ENCODE measurements around the gene RAX2.
"Not testable (repeated sequence)": the region's sequence is repeated elsewhere in the genome, so short reads cannot be mapped to it uniquely, and the experiment has no call there.

RAX2 gene

DNA sequence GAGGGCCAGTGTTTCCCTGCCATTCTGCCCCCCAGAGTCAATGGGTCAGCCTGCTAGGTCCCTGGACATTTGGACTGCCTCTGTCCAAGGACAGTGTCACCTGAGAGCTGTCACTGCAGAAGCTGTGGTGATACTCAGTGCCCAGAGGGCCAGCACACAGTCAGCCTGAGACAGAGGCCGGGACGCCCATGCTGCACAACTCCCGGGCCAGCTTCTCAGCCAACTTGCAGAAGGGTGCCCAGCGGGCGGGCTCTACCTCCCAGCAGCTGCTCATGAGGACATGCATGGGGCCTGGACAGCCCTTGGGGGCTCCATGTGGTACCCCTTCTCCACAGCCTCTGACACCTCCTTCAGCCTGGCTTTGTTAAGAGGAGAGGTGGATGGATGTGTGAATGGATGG is 3.8 kb upstream of the RAX2 start:
- no peak for DNase-seq

DNA sequence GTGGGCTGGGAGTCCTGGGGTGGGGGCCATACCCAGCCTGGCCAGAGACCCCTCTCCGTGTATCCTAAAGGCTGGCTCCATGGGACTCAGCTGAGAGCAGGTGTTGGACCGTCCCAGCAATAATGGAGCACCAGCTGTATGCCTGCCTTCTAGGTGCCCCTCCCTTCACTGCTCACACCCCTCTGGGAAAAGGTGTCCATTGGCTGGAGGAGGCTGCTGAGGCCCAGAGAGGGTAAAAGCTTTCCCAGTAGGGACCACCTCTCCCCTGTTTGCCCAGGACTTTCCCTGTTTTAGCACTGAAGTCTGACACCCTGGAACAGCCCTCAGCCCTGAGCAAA is 3.3 kb upstream of the RAX2 start:
- no peak for DNase-seq

DNA sequence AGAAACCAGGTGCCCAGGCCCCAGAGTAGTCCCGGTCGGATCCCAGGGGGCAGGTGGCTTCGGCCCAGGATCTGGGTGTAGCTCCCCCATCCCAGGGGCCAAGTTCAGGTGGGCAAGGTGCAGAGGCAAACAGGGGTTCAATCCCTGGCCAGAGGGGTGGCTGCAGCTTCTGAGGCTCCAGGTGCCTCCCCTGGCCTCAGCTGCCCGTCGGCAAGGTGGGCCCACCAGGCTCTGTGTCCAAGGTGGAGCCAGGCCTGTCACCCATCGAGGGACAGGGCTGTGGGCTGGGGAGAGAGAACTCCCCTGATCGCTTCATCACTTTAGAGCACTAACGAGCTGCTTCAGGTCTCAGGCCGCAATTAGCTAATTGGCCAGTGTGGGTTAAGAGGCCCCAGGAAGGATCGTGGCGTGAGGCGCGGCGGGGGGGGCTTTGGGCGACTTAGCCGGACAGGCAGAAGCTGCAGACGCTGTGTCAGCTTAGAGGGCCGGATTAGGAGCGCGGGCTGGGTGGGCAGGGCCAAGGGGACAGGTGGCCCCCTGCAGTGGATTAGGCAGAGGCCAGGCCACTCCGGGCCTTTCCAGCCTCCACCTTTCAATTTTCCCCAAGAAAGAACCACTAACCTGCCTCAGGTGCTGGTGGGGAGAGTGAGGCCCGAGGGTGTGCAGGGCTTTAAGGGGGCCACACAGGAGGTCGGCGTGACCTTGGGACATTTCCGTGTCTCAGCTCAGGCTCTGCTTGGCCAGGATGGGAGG is 2.8 kb upstream of the RAX2 start:
- DNase-seq: no peak

DNA sequence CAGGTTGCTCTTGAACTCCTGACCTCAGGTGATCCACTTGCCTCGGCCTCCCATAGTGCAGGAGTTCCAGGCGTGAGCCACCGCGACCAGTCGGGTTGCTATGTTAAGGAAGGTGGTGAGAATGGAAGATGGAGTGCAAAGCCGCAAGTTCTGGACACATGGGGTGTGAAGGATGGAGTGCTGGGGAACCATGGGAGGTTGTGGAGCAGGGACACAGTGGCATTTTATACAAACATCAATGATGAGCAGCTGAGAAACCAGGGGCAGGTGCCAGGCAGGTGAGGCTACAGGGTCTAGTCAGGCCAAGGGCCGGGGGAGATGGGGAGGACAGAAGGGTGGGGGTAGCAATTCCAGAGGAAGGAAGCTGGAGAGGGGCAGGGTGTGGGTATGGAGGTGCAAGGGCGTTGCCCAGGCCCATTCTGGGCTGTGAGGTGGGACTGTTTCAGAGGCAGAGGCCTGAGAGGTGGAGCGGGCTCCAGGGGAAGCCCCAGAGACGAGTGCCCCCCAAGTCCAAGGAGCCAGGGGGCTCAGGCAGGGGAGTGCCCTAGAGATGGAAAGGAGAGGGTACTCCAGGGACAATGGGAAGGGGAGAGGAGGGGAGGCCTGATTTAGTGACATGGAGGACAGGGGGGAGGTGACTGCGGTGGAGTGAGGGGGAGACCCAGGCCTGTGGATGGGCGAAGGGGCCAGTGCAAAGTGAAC is 1.9 kb upstream of the RAX2 start:
- no peak for DNase-seq

DNA sequence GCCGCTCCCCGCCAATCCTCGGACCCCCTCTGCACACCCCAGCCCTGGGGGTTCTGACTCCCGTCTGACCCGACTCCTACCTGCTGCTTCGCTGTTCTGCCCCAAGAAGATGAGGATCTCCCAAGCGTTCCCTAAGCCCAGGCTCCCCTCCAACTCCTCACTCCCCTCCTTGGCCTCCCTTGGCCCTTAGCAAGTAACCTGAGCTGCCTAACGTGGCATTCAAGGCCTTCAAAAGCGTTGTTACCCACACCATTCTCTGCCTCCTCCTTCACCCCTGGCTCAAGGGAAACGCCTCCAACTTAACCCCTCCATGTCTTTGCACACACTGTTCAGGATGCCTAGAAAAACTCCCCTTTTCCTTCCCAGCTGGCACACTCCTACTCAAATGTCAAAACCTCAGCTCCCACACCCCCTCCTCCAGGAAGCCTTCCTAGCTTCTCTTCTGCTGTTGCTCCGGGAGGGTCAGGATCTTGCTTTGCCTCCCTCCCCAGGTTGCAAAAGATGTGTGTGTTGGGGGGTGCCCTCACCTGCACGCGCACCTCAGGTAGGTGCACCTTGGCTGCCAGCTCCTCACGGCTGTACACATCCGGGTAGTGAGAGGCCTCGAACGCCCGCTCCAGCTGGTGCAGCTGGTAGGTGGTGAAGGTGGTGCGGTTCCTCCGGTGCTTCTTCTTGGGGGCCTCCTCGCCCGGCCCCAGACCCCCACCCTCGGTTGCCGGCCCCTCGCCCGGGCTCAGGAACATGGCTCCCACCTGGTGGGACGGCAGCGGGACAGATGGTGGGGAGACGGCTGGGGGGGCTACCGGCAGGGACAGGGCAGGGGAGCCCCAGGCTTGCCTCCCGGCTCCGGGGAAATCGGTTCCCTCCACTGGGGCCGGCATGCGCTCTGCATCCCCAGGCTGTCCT is 775 bp downstream of the RAX2 start:
- no peak for DNase-seq

DNA sequence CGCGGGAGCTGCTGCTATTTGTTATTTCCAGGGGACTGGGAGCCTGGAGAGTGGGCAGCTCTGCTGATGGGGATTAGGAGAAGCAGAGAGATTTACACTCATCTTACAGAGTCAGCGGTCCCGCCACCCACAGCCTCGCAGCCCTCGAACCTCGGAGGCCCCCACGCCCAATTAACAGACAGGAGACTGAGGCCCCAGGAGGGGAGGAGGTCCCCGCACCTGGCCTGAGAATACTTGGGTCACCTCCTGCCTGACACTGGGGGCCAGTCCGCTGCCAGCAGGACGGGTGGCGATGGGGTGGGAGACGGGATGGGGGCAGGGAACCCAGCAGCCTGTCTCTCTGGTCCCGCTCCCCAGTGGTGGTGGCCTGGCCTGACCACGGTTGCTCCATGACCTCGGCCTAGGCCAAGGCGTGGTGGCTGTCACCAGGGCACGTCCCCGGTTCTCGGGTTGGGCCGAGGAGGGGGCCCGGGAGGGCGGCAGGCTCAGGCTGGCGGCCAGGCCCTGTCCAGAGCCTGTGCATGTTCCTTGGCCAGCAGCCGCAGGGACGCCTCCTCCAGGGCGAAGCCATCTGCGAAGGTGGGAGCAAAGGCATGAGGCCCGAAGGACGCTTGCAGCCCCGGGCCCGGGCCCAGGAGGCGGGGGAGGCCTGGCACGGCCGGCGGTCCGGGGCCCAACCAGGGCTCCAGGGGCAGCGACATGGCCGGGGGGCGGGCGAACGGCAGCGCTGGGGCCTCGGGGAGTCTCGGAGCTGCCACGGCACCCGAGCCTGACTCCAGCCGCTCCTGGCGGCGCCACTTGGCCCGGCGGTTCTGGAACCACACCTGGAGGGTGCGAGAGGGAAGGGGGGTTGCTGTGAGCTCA is 1.7 kb downstream of the RAX2 start:
- no peak for DNase-seq

DNA sequence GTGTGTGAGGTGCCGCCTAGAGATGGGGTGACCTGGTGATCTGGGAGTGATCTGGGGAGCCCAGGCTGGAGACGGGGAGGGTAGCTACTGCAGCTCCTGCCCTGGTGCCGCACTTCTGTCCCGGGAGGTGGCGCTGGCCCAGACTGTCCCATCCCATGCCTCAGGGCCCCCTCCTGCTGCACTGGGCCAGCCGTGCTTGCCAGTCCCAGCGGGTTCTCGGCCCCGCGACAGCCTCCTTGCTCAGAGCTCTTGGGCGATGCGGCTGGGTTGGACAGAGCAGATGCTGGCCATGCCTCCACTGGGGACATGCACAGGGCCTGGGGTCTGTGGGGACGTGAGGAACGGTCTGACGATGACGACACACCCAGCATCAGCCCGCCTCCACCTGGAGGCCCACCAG is 2.5 kb downstream of the RAX2 start:
- no peak for DNase-seq

DNA sequence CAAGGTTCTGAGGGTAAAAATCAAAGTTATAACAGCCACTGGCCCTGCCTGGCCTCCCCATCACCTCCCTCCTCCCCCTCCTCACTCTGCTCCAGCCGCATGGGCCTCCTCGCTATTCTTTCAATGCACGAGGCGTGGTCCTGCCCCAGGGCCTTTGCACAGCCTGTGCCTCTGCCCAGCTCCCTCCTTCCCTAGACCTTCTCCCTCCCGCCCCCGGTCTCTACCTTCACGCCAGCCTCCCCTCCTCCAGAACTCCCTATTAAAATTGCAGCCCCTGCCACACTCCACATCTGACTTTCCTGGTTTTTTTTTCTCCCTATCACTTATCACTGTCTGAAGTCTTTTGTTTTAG is 3.3 kb downstream of the RAX2 start:
- DNase-seq: no peak

DNA sequence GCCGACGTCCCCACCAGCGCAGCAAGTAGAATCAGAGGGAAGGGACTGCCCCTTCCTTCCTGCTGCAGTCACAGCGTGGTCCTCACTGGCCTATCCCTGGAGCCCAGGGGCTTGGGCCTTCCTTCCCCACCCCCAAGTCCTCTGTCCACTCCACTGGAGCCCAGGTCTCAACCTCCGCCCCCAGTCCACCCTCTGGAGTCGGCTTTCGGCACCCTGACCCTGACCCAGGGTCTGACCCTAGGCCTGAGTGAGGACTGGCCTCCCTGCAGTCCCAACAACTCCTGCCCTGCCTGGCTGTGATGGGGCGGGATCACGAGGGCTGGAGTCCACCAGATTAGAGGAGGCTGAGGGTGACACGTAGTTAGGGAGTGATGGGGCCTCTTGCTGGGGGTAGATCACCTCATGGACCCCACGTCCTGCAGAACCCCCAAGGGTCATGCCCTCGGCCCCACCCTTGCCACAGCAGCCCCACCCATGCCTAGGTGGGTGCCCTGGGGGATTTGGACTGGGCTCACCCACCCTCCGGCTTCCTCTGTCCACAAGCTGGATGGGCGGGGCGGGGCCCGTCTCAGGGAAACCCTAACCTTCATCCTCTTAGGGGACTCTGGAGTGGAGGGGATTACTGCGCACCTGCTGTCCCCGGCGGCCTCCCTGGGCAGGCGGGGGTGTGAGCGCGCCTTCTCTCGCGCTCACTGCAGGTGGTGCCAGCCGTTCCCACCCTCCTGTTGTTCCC is 3.8 kb downstream of the RAX2 start:
- DNase-seq: no peak

DNA sequence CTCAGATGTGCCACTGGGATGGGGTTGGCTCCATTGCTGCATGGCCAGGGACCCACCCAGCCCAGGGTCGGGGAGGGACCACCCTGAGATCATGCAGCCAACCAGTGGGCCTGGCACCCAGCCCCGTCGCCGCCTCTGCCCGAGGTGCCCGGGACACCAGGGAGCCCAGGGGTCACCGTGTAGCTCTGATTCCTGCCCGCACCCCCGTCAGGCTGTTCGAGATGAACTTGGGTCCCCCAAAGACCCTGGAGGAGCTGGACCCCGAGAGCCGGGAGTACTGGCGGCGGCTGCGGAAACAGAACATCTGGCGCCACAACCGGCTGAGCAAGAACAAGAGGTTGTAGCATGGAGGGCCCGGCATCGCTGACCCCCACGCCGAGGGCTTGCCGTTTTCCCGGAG is 5.0 kb downstream of the RAX2 start:
- no peak for DNase-seq

DNA sequence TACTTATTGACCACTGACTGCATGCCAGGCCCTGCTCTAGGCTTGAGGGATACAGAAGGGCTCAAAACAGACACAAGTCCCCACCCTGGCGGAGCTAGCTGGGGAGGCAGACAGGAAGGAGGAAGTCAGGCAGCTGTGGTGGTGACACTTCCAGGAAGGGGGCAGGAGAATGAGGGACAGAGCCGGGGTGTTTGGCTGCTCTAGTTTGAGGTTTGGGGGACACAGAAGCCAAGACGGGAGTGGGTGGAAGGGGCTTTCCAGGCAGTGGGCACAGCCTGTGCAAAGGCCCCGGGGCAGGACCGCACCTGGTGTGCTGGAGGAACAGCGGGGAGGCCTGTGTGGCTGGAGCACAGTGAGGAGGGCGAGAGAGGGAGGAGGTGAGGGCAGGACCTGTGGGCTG is 5.5 kb downstream of the RAX2 start:
- DNase-seq: no peak

DNA sequence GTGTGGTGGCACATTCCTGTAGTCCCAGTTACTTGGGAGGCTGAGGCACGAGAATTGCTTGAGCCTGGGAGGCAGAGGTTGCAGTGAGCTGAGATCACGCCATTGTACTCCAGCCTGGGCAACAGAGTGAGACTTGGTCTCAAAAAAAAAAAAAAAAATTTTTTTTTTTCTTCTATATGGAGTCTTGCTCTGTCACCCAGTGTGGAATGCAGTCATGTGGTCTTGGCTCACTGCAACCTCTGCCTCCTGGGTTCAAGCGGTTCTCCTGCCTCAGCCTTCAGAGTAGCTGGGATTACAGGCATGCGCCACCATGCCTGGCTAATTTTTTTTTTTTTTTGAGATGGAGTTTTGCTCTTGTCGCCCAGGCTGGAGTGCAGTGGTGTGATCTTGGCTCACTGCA is 6.3 kb downstream of the RAX2 start:
- DNase-seq: not testable (repeated sequence)

DNA sequence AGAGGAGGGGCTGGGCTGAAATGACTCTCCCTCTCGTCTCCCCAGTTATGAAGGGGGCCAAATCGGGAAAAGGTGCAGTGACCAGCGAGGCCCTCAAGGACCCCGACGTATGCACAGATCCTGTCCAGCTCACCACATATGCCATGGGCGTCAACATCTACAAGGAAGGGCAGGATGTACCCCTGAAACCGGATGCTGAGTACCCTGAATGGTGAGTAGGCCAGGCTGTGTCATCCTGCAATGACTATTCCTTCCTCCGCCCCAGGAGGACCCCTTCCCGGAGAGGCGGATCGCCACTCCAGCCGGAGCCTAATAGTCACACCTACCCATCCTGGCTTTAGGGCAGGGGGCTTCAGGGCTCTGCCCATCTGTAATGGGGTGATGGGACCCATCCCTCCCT is 6.9 kb downstream of the RAX2 start:
- DNase-seq: no peak

DNA sequence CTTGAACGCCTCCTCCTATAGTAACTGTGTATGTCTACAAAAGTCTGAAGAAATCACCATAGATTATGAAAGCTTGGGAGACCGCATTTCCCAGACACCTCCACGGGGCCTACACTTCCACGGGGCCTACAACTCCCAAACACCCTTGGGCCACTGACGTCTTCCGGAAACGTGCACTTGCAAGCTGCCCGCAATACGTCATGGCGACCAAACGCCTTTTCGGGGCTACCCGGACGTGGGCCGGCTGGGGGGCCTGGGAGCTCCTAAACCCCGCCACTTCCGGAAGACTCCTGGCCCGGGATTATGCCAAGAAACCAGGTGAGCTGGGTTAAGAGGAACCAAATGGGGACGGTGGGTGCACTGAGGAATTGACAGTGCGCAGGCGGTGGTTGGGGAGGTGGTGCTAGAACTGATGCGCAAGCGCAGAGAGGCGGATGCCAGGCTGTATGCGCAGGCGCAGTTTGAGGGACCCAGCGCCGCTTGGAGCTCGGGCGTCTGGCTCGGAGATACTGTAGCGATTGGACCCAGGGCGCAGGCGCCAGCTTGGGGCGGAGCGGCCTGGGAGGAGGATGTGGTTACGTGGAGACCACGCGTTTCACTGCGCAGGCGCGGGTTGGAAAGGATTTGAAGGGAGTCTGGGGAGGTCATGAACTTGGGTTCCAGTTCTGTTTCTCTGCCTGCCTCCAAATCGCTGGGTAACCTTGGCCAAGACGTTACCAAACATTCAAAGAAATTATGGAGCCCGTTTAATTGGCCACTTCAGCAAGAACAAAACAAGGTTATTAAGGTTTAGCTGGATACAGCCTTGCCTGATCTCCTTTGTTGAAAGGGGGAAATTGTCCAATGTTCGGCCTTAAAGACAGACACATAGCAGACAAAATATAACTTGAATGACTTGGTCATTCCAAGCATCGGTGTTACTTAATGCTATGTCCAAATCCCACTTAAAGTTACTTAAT is 9.2 kb downstream of the RAX2 start, which contains the start of gene MRPL54:
Gene MRPL54 (plus strand): TSS at position 182 of the 959 bp plus-strand sequence. CDS start 19 bp downstream, at position 201.
- DNase-seq: peak; percentile 99

DNA sequence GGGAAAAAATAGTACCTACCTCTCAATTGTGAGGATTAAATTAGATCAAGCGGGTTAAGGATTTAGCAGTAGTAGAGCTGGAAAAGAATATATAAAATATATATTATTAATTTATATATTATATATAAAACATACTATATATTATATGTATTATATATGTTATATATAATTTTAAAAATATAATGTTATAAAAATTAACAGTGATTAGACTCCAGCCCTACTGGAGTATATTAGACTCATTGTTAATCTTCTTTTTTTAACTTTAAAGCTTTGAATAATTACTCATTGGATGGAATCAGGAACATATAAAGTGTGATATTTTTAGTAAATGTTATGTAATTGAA is 9.9 kb downstream of the RAX2 start:
- DNase-seq: no peak

DNA sequence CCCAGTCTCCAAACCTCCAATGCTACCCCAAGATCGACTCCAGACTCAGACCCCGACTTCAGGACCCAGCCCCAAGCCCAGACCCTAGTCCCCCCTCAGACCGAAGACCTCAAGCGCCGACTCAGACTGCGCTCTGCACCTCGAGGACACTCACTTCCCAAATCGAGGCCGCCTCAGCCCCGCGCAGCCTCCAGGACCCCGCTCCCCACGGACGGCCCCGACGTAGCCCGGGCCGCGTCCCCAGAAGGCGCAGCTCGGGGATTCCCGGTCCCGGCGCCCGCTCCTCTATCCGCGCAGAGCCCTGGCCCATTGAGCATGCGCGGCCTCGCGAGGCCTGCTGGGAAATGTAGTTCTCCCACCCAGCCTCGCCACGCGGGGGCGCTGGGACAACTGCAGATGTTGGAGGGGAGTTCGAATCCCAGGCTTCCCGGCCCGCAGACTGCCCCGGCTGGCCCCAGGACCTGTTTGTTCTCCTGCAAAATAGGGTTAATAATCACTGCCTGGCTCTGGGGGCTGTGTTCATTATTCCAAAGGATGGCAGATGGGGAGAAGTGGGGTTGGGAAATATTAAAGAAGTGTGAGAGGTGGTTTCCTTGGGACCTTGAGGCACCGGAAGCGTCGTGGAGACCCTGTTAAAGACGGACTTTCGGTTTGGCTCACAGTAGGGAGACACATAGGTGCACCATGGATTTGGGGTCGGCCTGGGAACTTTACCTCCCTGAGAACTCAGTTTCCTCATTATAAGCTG is 10.5 kb downstream of the RAX2 start, which contains the start of gene APBA3:
Gene APBA3 (minus strand): TSS at position 311 of the 748 bp plus-strand sequence. CDS start 1,428 bp downstream, outside the sequence.
- peak; percentile 94 for DNase-seq

DNA sequence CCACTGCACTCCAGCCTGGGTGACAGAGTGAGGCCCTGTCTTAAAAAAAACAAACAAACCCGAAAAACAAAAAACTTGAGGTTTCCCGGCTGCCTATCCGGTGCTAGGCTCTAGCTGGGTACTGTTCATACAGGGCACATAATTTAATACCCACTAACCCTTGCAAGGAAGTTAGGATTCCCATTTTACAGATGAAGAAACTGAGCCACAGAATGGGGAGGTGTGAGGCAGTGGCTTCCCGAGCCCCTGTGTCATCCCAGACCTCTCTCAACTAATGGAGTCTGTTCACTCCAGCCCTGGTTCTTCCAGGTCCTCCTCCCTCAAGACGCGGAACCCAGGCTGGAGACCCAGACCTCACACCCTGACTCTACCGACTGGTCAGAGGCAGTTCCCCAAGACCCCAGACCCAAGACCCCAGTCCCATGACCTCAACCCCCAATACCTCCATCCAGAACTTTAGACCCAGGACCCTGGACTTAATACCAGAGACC is 11.1 kb downstream of the RAX2 start:
- DNase-seq: peak; percentile 20

DNA sequence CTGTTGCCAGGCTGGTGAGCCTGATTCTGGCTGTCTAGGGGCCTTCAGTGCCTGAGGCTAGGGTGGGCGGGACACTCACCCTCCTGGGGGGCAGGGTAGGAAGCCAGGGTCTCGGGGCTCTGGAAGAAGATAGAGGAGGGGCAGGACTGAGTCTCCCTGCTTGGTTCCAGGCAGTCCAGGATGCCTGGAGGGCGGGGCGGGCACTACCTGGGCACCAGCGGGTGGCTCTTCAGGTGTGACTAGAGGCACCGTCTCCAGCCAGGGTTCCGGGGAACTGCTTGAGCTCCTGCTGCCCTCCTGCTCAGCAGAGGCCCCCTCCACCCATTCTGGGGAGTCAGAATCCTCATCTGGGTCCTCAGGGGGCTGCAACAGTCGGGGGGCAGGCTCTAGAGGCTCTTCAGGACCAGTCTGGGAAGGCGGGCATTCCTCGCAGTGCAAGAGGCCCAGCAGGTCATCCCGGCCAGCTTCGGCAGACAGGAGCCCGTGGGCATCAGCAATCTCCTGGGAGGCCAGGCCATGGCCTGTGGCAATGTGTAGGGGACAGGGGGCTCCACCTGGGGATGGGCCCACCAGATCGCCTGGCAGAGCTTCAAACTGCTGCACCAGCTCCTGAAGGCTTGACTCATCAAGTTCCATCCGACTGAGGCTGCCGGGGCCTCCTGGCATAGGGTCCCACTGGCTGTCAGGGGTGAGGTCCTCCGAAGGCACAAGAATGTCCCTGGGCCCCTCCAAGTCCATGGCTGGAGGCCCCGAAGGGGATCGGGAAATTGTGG is 12.4 kb downstream of the RAX2 start:
- no peak for DNase-seq

DNA sequence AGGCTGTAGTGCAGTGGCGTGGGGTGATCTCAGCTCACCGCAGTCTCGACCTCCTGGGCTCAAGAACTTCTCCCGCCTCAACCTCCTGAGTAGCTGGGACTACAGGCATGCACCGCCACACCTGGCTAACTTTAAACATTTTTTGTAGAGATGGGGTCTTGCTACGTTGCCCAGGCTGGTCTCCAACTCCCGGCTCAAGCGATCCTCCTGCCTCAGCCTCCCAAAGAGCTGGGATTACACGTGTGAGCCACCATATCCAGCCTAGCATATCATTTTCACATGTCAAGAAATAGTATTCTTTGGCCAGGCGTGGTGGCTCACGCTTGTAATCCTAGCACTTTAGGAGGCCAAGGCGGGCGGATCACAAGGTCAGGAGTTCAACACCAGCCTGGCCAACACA is 13.7 kb downstream of the RAX2 start:
- DNase-seq: not testable (repeated sequence)
